Stimulated activated CD8-positive, alpha-beta memory T cell treated with anti-CD3 and anti-CD28 coated beads, Interleukin-12 subunit alpha, Interleukin-12 subunit beta, amount 100 ng/mL, for 24 hours (primary cell): ENCODE data around the gene LYPD4.

Experiments
- DNase-seq: peaks from one replicate; pipeline ENCODE4 v3.0.0-alpha.2; 2020; ENCODE audit errors: extremely low read depth

The LYPD4 gene

GRCh38 chr19:41872775-41873647 lies 28.5 kb upstream of the LYPD4 start:
- no peak for DNase-seq

GRCh38 chr19:41872384-41872774 lies 27.9 kb upstream of the LYPD4 start:
- DNase-seq = no peak

- DNase-seq = no peak
These were observed 27.3 kb upstream of the LYPD4 start for GRCh38 chr19:41871573-41872383.

GRCh38 chr19:41870401-41870873 lies 26.0 kb upstream of the LYPD4 start:
- DNase-seq = no peak

GRCh38 chr19:41869374-41869955 lies 25.0 kb upstream of the LYPD4 start:
- no peak for DNase-seq

GRCh38 chr19:41868989-41869300 lies 24.5 kb upstream of the LYPD4 start:
- no peak for DNase-seq

- DNase-seq = no peak
These were observed 23.9 kb upstream of the LYPD4 start for GRCh38 chr19:41868120-41868988.

GRCh38 chr19:41866284-41866683 lies 21.8 kb upstream of the LYPD4 start:
- DNase-seq = no peak

- DNase-seq = no peak
These were observed 19.9 kb upstream of the LYPD4 start for GRCh38 chr19:41864374-41864773.

GRCh38 chr19:41863209-41863931 lies 18.9 kb upstream of the LYPD4 start:
- no peak for DNase-seq

- no peak for DNase-seq
These were observed 18.0 kb upstream of the LYPD4 start for GRCh38 chr19:41862445-41862986.

- DNase-seq = no peak
These were observed 17.4 kb upstream of the LYPD4 start for GRCh38 chr19:41861846-41862245.

GRCh38 chr19:41861116-41861768 lies 16.8 kb upstream of the LYPD4 start:
- DNase-seq = no peak

- no peak for DNase-seq
These were observed 16.1 kb upstream of the LYPD4 start for GRCh38 chr19:41860419-41861115.

- DNase-seq = peak; percentile 92
These were observed 15.3 kb upstream of the LYPD4 start, which contains the start of gene RPS19 for GRCh38 chr19:41859618-41860418. RPS19 (plus strand) TSS chr19:41860255; CDS start chr19:41860775, 520 bp downstream.

- DNase-seq = no peak
These were observed 14.7 kb upstream of the LYPD4 start for GRCh38 chr19:41859213-41859617.

- DNase-seq = no peak
These were observed 9.3 kb upstream of the LYPD4 start for GRCh38 chr19:41853768-41854167.

- no peak for DNase-seq
These were observed 8.9 kb upstream of the LYPD4 start for GRCh38 chr19:41853344-41853743.

- DNase-seq = no peak
These were observed 7.0 kb upstream of the LYPD4 start for GRCh38 chr19:41851456-41851855.
